Tibial nerve (tissue), 4 donors: ENCODE results near the gene CACNA1B. TPM values are rescaled to one million over a fixed set of nuclear protein-coding genes. Genes with fewer than 3 reads are reported as not detected.

Source experiments
- DNase-seq, 2 donors: peaks; one replicate each; pipeline ENCODE4 v3.0.0-alpha.2; 2019; ENCODE audit warnings: low spot score in 2 of 2
- H3K27ac ChIP-seq, 4 donors: fragments of 200-600 bp; sonication (generic) in 3 of 4; one replicate each; pipeline ENCODE4 v1.5.1; 2017 to 2019; ENCODE audit warnings: mild to moderate bottlenecking in 1 of 4
- H3K27me3 ChIP-seq, 2 donors: fragments of 200-600 bp; sonication (generic) in 1 of 2; one replicate each; pipeline versions ENCODE4 v1.5.1 to v1.6.0; 2017 to 2019
- H3K36me3 ChIP-seq, 3 donors: fragments of 200-600 bp; sonication (generic); one replicate each; pipeline ENCODE4 v1.5.1; 2018 to 2019
- H3K4me1 ChIP-seq, 4 donors: fragments of 200-600 bp; sonication (generic) in 3 of 4; one replicate each; pipeline ENCODE4 v1.5.1; 2017 to 2019
- H3K4me3 ChIP-seq, 4 donors: fragments of 200-600 bp; sonication (generic) in 3 of 4; one replicate each; pipeline ENCODE4 v1.5.1; 2017 to 2019; ENCODE audit warnings: mild to moderate bottlenecking in 1 of 4, moderate library complexity in 1 of 4
- H3K9me3 ChIP-seq, 4 donors: fragments of 200-600 bp; sonication (generic) in 3 of 4; one replicate each; pipeline ENCODE4 v1.5.1; 2017 to 2019
- CTCF ChIP-seq, 5 experiments: fragments of 200-600 bp in 3 of 5; fragments of 450-650 bp in 2 of 5; sonication (generic) in 3 of 5; IDR thresholded peaks; one replicate each; pipeline ENCODE4 v1.5.1; 2016 to 2019; ENCODE audit warnings: antibody characterized with exemption in 5 of 5, mild to moderate bottlenecking in 3 of 5, moderate library complexity in 2 of 5
- EP300 ChIP-seq, 2 donors: sonication (generic); formaldehyde crosslinking; IDR thresholded peaks; one replicate each; pipeline ENCODE4 v1.6.1; 2017; ENCODE audit warnings: antibody characterized with exemption in 2 of 2, mild to moderate bottlenecking in 1 of 2
- POLR2A ChIP-seq, 2 donors: fragments of 450-650 bp; IDR thresholded peaks; one replicate each; pipeline ENCODE4 v1.6.1; 2017; ENCODE audit warnings: antibody characterized with exemption in 2 of 2, mild to moderate bottlenecking in 2 of 2, moderate library complexity in 2 of 2
- WGBS, 2 donors: methylation state at CpG; one replicate each; pipeline ENCODE4 v1.1.5; 2018; 5-methylcytosine and 5-hydroxymethylcytosine counted together
- total RNA-seq, 4 donors: library from RNA; depleted of rRNA; stranded (reverse); fragments of >200 nt; gene quantifications; one replicate each; pipeline ENCODE4 v1.1.0, GENCODE V29; 2016

Gene CACNA1B
- total RNA-seq, 4 donors from 2014 or later: under 0.01 TPM; not detected in 2

- no peaks in the 10 kb centered on the region for H3K9me3 ChIP-seq
- H3K27me3 ChIP-seq: no peaks in the 10 kb centered on the region
- H3K4me3 ChIP-seq: no peak overlapping the region
- WGBS, 2 donors: 88 to 91% methylated on average over 12 of the region's 12 CpGs
- DNase-seq: no peak
- H3K27ac ChIP-seq: no peak overlapping the region
- TF ChIP-seq EP300 (IDR thresholded peaks at IDR 0.05) (no peak), POLR2A (IDR thresholded peaks at IDR 0.05) (no peak)
- no peaks in the 10 kb centered on the region for H3K4me1 ChIP-seq
- no peaks in the 10 kb centered on the region for H3K36me3 ChIP-seq
These were observed 196.2 kb downstream of the CACNA1B start for GRCh38 chr9:138073808-138074207.

DNA sequence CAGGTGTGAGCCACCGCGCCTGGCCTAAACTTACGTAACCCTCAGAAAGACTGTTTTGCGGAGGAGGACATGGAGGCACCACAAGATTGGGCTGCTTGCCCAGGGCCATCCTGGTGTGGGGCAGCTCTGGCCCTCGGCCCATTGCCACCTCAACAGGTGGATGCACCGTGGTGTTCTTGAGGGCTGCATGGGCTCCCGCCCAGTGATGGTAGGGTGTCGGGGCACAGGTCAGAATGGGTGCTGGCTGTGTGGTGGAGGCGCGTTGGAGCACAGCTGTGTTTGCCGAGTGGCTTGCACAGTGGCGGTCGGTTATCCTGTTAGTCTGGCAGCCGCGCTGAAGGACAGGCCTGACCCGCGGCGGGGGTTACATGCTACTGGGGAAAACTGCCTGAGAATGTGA, 196.9 kb downstream of the CACNA1B start:
- no peak overlapping the region for H3K4me3 ChIP-seq
- TF ChIP-seq POLR2A (IDR thresholded peaks at IDR 0.05): no peak
- no peak for TF ChIP-seq EP300 (IDR thresholded peaks at IDR 0.05)
- no peak for TF ChIP-seq CTCF (IDR thresholded peaks at IDR 0.05)
- DNase-seq: no peak
- H3K27me3 ChIP-seq: no peaks in the 10 kb centered on the region
- no peaks in the 10 kb centered on the region for H3K9me3 ChIP-seq
- H3K36me3 ChIP-seq: no peaks in the 10 kb centered on the region
- H3K4me1 ChIP-seq: no peaks in the 10 kb centered on the region
- 92 to 93% methylated on average over 18 of the region's 18 CpGs for WGBS, 2 donors
- H3K27ac ChIP-seq: no peak overlapping the region

DNA sequence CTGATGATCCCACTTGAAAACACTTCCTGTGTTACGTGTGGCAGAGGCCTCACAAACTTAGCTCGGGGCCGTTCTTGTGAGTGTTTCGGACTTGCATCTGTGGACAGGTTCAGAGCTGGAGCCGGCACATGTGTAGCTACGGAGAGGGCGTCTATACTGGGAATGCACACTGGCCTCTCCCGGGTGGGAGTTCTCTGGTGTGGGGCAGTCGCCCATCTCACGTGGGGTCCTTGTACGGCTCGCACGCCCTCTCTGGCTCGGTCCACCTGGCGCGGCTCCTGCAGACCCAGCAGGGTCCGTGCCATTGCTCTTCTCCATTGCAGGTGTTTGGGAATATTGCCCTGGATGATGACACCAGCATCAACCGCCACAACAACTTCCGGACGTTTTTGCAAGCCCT, 197.9 kb downstream of the CACNA1B start:
- Histone ChIP-seq H3K4me1 (no peaks in the 10 kb centered on the region), H3K27me3 (no peaks in the 10 kb centered on the region), H3K9me3 (no peaks in the 10 kb centered on the region), H3K36me3 (no peaks in the 10 kb centered on the region), H3K27ac (no peak overlapping the region), H3K4me3 (no peak overlapping the region)
- no peak for TF ChIP-seq CTCF (IDR thresholded peaks at IDR 0.05)
- no peak for DNase-seq
- 88% methylated on average over 20 of the region's 20 CpGs for WGBS, 2 donors

- H3K4me1 ChIP-seq: no peaks in the 10 kb centered on the region
- no peak for DNase-seq
- H3K27ac ChIP-seq: no peak overlapping the region
- H3K27me3 ChIP-seq: no peaks in the 10 kb centered on the region
- TF ChIP-seq POLR2A (IDR thresholded peaks at IDR 0.05): no peak
- no peak for TF ChIP-seq EP300 (IDR thresholded peaks at IDR 0.05)
- TF ChIP-seq CTCF (IDR thresholded peaks at IDR 0.05): no peak
- H3K36me3 ChIP-seq: no peaks in the 10 kb centered on the region
- WGBS, 2 donors: 83 to 89% methylated on average over 13 to 14 of the region's 14 CpGs
- H3K4me3 ChIP-seq: no peak overlapping the region
- no peaks in the 10 kb centered on the region for H3K9me3 ChIP-seq
These were observed 198.5 kb downstream of the CACNA1B start for GRCh38 chr9:138075961-138076649.

- WGBS, 2 donors: 64 to 82% methylated on average over 5 of the region's 5 CpGs
These were observed 199.0 kb downstream of the CACNA1B start for GRCh38 chr9:138076650-138077009.

More at GRCh38 chr9:138076650-138077009, 199.0 kb downstream of the CACNA1B start:
- Histone ChIP-seq H3K4me1 (no peaks in the 10 kb centered on the region), H3K27ac (no peak overlapping the region), H3K27me3 (no peaks in the 10 kb centered on the region), H3K4me3 (no peak overlapping the region), H3K36me3 (no peaks in the 10 kb centered on the region), H3K9me3 (no peaks in the 10 kb centered on the region)
- no peak for DNase-seq
- no peak for TF ChIP-seq POLR2A (IDR thresholded peaks at IDR 0.05)
- TF ChIP-seq EP300 (IDR thresholded peaks at IDR 0.05): no peak
- no peak for TF ChIP-seq CTCF (IDR thresholded peaks at IDR 0.05)
